Cardiac fibroblast (primary cell): Measurements from ENCODE around the gene PRKCB.
"Not testable (repeated sequence)": the region's sequence is repeated elsewhere in the genome, so short reads cannot be mapped to it uniquely, and the experiment has no call there.

Experiments
- DNase-seq, 2 donors: peaks; one replicate each; pipeline versions ENCODE4 v3.0.0 to v3.0.0-alpha.2; 2010; ENCODE audit warnings: low read depth in 2 of 2
- H3K4me3 ChIP-seq, 2 donors: replicated peaks in 1 of 2; 1 replicate in 1 of 2; 2 replicates in 1 of 2; pipeline ENCODE4 v1.5.1; 2011; ENCODE audit warnings: low read depth in 2 of 2, low read length in 2 of 2, mild to moderate bottlenecking in 2 of 2, moderate library complexity in 1 of 2
- CTCF ChIP-seq: IDR thresholded peaks from one replicate; pipeline ENCODE4 v1.5.1; 2011; ENCODE audit warnings: low read depth, mild to moderate bottlenecking, low read length, inconsistent platforms

The PRKCB gene

DNA sequence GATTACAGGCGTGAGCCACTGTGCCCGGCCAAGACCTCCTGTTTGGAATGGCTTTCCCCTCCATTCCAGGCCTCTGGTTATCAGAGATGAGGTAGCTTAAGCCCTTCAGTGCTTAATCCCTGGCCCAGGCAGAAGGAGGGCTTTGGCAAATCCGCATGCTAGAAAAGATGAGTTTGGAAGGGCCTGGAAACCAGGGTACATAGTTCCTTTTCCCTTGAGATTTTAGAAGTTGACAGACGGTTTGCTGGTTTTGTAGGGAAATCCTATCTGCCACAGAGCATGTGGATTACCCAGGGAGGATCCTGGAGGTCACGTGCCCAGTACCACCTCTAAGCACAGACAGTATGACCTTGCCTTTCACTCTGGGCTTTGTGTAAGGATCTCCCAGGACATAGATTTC is 305.7 kb downstream of the PRKCB start:
- no peak for TF ChIP-seq CTCF
- no peak overlapping the region for H3K4me3 ChIP-seq
- DNase-seq: no peak

GRCh38 chr16:24141917-24142316 is 306.1 kb downstream of the PRKCB start:
- H3K4me3 ChIP-seq: no peak overlapping the region
- DNase-seq: no peak
- no peak for TF ChIP-seq CTCF

GRCh38 chr16:24145927-24146326 is 310.1 kb downstream of the PRKCB start:
- no peak for DNase-seq
- TF ChIP-seq CTCF: no peak
- no peak overlapping the region for H3K4me3 ChIP-seq

DNA sequence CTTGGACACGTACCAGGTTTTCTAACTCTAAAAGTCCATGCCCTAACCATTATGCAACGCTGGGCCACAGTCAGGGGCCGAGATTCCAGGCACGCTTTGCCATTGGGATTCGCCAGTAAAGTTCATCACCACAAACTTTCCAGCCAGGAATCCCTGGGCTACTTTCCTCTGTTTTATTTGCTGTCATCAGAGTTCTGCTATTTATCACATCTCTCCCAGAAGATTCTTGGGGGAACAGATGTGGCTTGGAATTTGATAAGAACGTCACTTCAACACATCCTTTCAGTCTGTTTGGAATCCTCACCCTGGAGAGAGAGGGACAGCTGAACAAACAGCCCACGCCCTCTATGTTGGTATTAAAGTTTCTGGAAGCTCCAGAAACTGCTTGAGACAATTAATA is 310.7 kb downstream of the PRKCB start:
- no peak for DNase-seq
- H3K4me3 ChIP-seq: no peak overlapping the region
- TF ChIP-seq CTCF: no peak

- no peak for DNase-seq
- H3K4me3 ChIP-seq: no peak overlapping the region
- no peak for TF ChIP-seq CTCF
These were observed 313.3 kb downstream of the PRKCB start for GRCh38 chr16:24149102-24149501.

DNA sequence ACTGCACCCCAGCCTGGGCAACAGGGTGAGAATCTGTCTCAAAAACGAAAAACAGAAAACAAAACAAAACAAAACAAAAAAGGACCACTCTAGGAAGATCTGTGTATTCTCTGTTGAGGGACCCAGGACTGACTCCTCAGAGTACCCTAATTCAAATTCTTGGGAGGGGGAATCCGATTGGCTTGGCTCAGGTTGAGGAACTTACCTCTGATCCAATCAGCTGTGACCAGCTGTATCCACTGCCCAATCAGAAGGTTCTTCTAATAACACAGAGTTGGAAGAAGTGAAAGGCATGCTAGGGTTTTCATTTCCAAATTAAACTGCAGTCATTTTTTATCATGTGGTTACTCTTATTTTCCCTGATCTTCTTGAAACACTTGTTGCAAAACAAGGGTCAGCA is 314.5 kb downstream of the PRKCB start:
- TF ChIP-seq CTCF: no peak
- H3K4me3 ChIP-seq: no peak overlapping the region
- DNase-seq: no peak

DNA sequence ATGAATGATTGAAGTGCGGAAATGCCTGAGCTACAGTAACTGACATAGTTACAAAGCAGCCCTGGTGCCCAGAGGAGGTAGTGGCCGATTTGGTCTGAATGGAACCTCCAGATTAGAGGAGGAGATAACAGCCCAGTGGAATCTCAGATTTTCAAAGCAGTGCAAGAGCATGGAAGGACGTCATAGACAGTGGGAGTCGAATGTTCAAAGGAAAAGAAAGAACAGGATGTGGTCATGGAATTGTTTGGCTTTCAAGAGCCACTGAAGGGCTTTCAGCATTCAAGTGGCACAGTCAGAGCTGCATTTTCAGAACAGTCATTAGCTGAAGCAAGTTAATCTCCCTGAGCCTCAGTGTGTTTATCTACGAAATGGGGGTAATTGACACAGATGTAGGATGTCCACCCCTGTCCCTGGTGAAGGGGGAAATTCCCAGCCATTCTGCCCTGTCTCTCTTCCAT is 315.7 kb downstream of the PRKCB start:
- no peak overlapping the region for H3K4me3 ChIP-seq
- no peak for TF ChIP-seq CTCF
- DNase-seq: no peak

DNA sequence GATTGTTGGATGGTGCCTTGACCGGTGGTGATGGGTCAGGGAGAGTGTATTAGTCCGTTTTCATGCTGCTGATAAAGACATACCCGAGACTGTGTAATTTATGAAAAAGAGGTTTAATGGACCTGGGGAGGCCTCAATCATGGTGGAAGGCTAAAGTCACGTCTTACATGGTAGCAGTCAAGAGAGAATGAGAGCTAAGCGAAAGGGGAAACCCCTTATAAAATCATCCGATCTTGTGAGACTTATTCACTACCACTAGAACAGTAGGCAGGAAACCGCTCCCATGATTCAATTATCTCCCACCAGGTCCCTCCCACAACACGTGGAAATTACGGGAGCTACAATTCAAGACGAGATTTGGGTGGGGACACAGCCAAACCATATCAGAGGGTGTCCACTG is 316.3 kb downstream of the PRKCB start:
- H3K4me3 ChIP-seq, DNase-seq: not testable (repeated sequence)
